Measurements from ENCODE around the gene LAS1L.
A peak's percentile ranks its signal among the peaks of the same experiment; 100 is the strongest.

LAS1L gene

GRCh38 chrX:65534450-65535292 is at the start of gene LAS1L:
LAS1L (minus strand) TSS chrX:65534787; CDS start chrX:65534715, 72 bp downstream.
- H3K79me2 ChIP-seq, result peaks cover 6% of the 10 kb centered on the region
- peak within 1 kb of the TSS; percentile 60 for H3K27ac ChIP-seq
- H3K36me3 ChIP-seq (ENCODE audit: control insufficient read depth, insufficient read depth, low read length), result no peaks in the 10 kb centered on the region
- TF ChIP-seq CTCF (IDR thresholded peaks at IDR 0.05), result no peak
- peak within 1 kb of the TSS; percentile 76 for H3K4me3 ChIP-seq (ENCODE audit: low read depth, low read length)
- H3K27me3 ChIP-seq (ENCODE audit: control insufficient read depth, insufficient read depth, low read length), result no peaks in the 10 kb centered on the region
- peaks cover 3% of the 10 kb centered on the region for H3K4me1 ChIP-seq
- H3K9me3 ChIP-seq (ENCODE audit: control insufficient read depth, low read length), result no peaks in the 10 kb centered on the region
- H3K9ac ChIP-seq, result no peak within 1 kb of the TSS
- H2AFZ ChIP-seq, result peak within 1 kb of the TSS; percentile 94
- peak within 1 kb of the TSS; percentile 57 for H3K4me2 ChIP-seq (ENCODE audit: low read length)

- Histone ChIP-seq H2AFZ (no peak overlapping the region), H3K36me3 (ENCODE audit: control insufficient read depth, insufficient read depth, low read length) (no peaks in the 10 kb centered on the region), H3K4me1 (no peaks in the 10 kb centered on the region), H3K27ac (no peak overlapping the region), H3K9me3 (ENCODE audit: control insufficient read depth, low read length) (no peaks in the 10 kb centered on the region), H3K27me3 (ENCODE audit: control insufficient read depth, insufficient read depth, low read length) (no peaks in the 10 kb centered on the region), H3K79me2 (no peaks in the 10 kb centered on the region), H3K4me2 (ENCODE audit: low read length) (no peak overlapping the region), H3K9ac (no peak overlapping the region), H3K4me3 (ENCODE audit: low read depth, low read length) (no peak overlapping the region)
- no peak for TF ChIP-seq CTCF (IDR thresholded peaks at IDR 0.05)
Measured at GRCh38 chrX:65582450-65583082, 48.0 kb upstream of the LAS1L start.

GRCh38 chrX:65581661-65582339 is 47.2 kb upstream of the LAS1L start:
- Histone ChIP-seq H3K9me3 (ENCODE audit: control insufficient read depth, low read length) (no peaks in the 10 kb centered on the region), H2AFZ (no peak overlapping the region), H3K4me2 (ENCODE audit: low read length) (no peak overlapping the region), H3K79me2 (no peaks in the 10 kb centered on the region), H3K36me3 (ENCODE audit: control insufficient read depth, insufficient read depth, low read length) (no peaks in the 10 kb centered on the region), H3K9ac (no peak overlapping the region), H3K27me3 (ENCODE audit: control insufficient read depth, insufficient read depth, low read length) (no peaks in the 10 kb centered on the region), H3K27ac (no peak overlapping the region), H3K4me3 (ENCODE audit: low read depth, low read length) (no peak overlapping the region), H3K4me1 (no peaks in the 10 kb centered on the region)
- peak; percentile 55 for TF ChIP-seq CTCF (IDR thresholded peaks at IDR 0.05)

GRCh38 chrX:65578346-65578745 is 43.8 kb upstream of the LAS1L start:
- Histone ChIP-seq H2AFZ (no peak overlapping the region), H3K4me1 (no peaks in the 10 kb centered on the region), H3K9ac (no peak overlapping the region), H3K79me2 (no peaks in the 10 kb centered on the region), H3K36me3 (ENCODE audit: control insufficient read depth, insufficient read depth, low read length) (no peaks in the 10 kb centered on the region), H3K4me3 (ENCODE audit: low read depth, low read length) (no peak overlapping the region), H3K27me3 (ENCODE audit: control insufficient read depth, insufficient read depth, low read length) (no peaks in the 10 kb centered on the region), H3K27ac (no peak overlapping the region), H3K9me3 (ENCODE audit: control insufficient read depth, low read length) (no peaks in the 10 kb centered on the region), H3K4me2 (ENCODE audit: low read length) (no peak overlapping the region)
- no peak for TF ChIP-seq CTCF (IDR thresholded peaks at IDR 0.05)
